ENCODE data around the gene MEGF11.

- TF ChIP-seq POLR2AphosphoS5 (IDR thresholded peaks at IDR 0.05; ENCODE audit: low read depth, low read length) (no peak), POLR2A (IDR thresholded peaks at IDR 0.05; ENCODE audit: low read depth, low read length) (no peak), TAF1 (IDR thresholded peaks at IDR 0.05; ENCODE audit: low read depth, low read length) (no peak), POU2F2 (IDR thresholded peaks at IDR 0.05; ENCODE audit: low read depth, low read length) (no peak)
Measured at GRCh38 chr15:66032006-66032405, 221.5 kb downstream of the MEGF11 start.

All from GM12891 (cell line).